B cell (primary cell): ENCODE results near the gene PI4KB. TPM values are rescaled to one million over a fixed set of nuclear protein-coding genes. Genes with fewer than 3 reads are reported as not detected.

ENCODE experiments used
- ATAC-seq: fragments of 200-7000 bp; cut with Tn5 transposase; one replicate; pipeline ENCODE4 v1.10.0; 2021; ENCODE audit warnings: low read depth, mild to moderate bottlenecking, moderate number of reproducible peaks, moderate library complexity
- CTCF ChIA-PET: fragments of 350-600 bp; sonication (Branson Sonifier 250); formaldehyde crosslinking; loops from one replicate; lab custom pipeline; 2021; ENCODE audit warnings: antibody characterized with exemption, inconsistent platforms; lab: Charles Lee
- POLR2A ChIA-PET: fragments of 350-600 bp; sonication (Branson Sonifier 250); formaldehyde crosslinking; loops from one replicate; lab custom pipeline; 2021; ENCODE audit warnings: antibody characterized with exemption; lab: Charles Lee
- DNase-seq: peaks from one replicate; pipeline ENCODE4 v3.0.0; 2013
- H2AFZ ChIP-seq: 2 replicates; pipeline ENCODE4 v1.6.1; 2012; ENCODE audit warnings: mild to moderate bottlenecking, low read depth, low read length; ENCODE audit not compliant: insufficient read depth, poor library complexity, severe bottlenecking
- H3K27ac ChIP-seq, 2 donors: 1 replicate in 1 of 2; 2 replicates in 1 of 2; pipeline ENCODE4 v1.5.1; 2012 to 2013; ENCODE audit warnings: low read length in 2 of 2, mild to moderate bottlenecking in 2 of 2, moderate library complexity in 1 of 2
- H3K27me3 ChIP-seq, 4 experiments: fragments of 200-600 bp in 1 of 4; sonication (generic) in 1 of 4; replicated peaks in 1 of 4; 1 replicate in 2 of 4; 2 replicates in 2 of 4; pipeline versions ENCODE4 v1.6.1 to v1.7.0; 2013 to 2016; ENCODE audit warnings: low read length in 3 of 4, mild to moderate bottlenecking in 2 of 4, mixed read lengths in 1 of 4, moderate library complexity in 1 of 4; ENCODE audit not compliant: insufficient read depth in 4 of 4, control insufficient read depth in 3 of 4; ENCODE audit errors: control extremely low read depth in 1 of 4
- H3K36me3 ChIP-seq, 2 experiments: replicated peaks in 1 of 2; 1 replicate in 1 of 2; 2 replicates in 1 of 2; pipeline versions ENCODE4 v1.6.1 to v1.7.1; 2013; ENCODE audit warnings: low read length in 1 of 2; ENCODE audit not compliant: insufficient read depth in 2 of 2, control insufficient read depth in 1 of 2; ENCODE audit errors: control extremely low read depth in 1 of 2, extremely low read depth in 1 of 2
- H3K4me1 ChIP-seq, 2 donors: fragments of 200-600 bp in 1 of 2; sonication (generic) in 1 of 2; 1 replicate in 1 of 2; 2 replicates in 1 of 2; pipeline versions ENCODE4 v1.5.1 to v1.6.1; 2013 to 2017; ENCODE audit warnings: low read length in 2 of 2; ENCODE audit not compliant: control insufficient read depth in 2 of 2, insufficient read depth in 2 of 2
- H3K4me2 ChIP-seq: replicated peaks from 2 replicates; pipeline ENCODE3; 2012; ENCODE audit warnings: mild to moderate bottlenecking, low read depth, low read length; ENCODE audit not compliant: poor library complexity, severe bottlenecking
- H3K4me3 ChIP-seq, 5 experiments: fragments of 200-600 bp in 1 of 5; sonication (generic) in 1 of 5; 1 replicate in 3 of 5; 2 replicates in 2 of 5; pipeline versions ENCODE4 v1.5.1 to v1.7.0; 2011 to 2016; ENCODE audit warnings: low read length in 4 of 5, mild to moderate bottlenecking in 4 of 5, low read depth in 2 of 5, control low read depth in 1 of 5, moderate library complexity in 1 of 5; ENCODE audit not compliant: insufficient read depth in 1 of 5; ENCODE audit errors: control extremely low read depth in 1 of 5, extremely low read depth in 1 of 5
- H3K79me2 ChIP-seq: fragments of 200-600 bp; sonication (generic); one replicate; pipeline ENCODE4 v1.6.0; 2016; ENCODE audit warnings: low read length; ENCODE audit not compliant: control insufficient read depth, insufficient read depth
- H3K9ac ChIP-seq: fragments of 200-600 bp; sonication (generic); 2 replicates; pipeline ENCODE4 v1.6.1; 2017; ENCODE audit warnings: mild to moderate bottlenecking, low read length, moderate library complexity
- H3K9me3 ChIP-seq, 3 donors: one replicate each; pipeline versions ENCODE4 v1.6.1 to v1.7.1; 2013; ENCODE audit warnings: low read length in 2 of 3; ENCODE audit not compliant: control insufficient read depth in 2 of 3, insufficient read depth in 1 of 3; ENCODE audit errors: control extremely low read depth in 1 of 3
- H4K20me1 ChIP-seq: 2 replicates; pipeline ENCODE4 v1.6.0; 2012; ENCODE audit warnings: mild to moderate bottlenecking, low read length; ENCODE audit not compliant: insufficient read depth, control insufficient read depth, poor library complexity, severe bottlenecking
- H3K27ac Mint-ChIP-seq: one replicate; pipeline ENCODE4 v1.8.0; 2021; ENCODE audit warnings: mixed read lengths
- H3K27me3 Mint-ChIP-seq: one replicate; pipeline ENCODE4 v1.8.0; 2021; ENCODE audit warnings: mixed read lengths
- H3K4me1 Mint-ChIP-seq: one replicate; pipeline ENCODE4 v1.8.0; 2021; ENCODE audit warnings: mixed read lengths
- H3K4me3 Mint-ChIP-seq: one replicate; pipeline ENCODE4 v1.8.0; 2021; ENCODE audit warnings: mixed read lengths
- H3K9me3 Mint-ChIP-seq: one replicate; pipeline ENCODE4 v1.8.0; 2022; ENCODE audit warnings: mixed read lengths; ENCODE audit not compliant: insufficient read depth
- EZH2 ChIP-seq: IDR thresholded peaks from 2 replicates; pipeline ENCODE4 v1.6.1; 2012; ENCODE audit warnings: borderline replicate concordance, low read depth, mild to moderate bottlenecking, moderate library complexity, low read length; ENCODE audit not compliant: insufficient read depth, poor library complexity, severe bottlenecking
- WGBS: methylation state at CpG from one replicate; pipeline ENCODE4 v1.1.5; 2013; ENCODE audit warnings: missing lambda C conversion rate; ENCODE audit not compliant: insufficient coverage; 5-methylcytosine and 5-hydroxymethylcytosine counted together
- intact Hi-C: fragments of 100-400 bp; cut with micrococcal nuclease; formaldehyde crosslinking; loops from one replicate; pipeline ENCODE4 v1.10.0; 2022
- polyA plus RNA-seq: library from polyadenylated mRNA; depleted of rRNA; stranded (reverse); fragments of >200 nt; gene quantifications from 2 replicates; pipeline ENCODE4 v1.2.3, GENCODE V29; 2012
- total RNA-seq, 2 donors: library from RNA; stranded (reverse); fragments of 120-200 nt in 1 of 2; gene quantifications; 1 replicate in 1 of 2; 2 replicates in 1 of 2; pipeline versions ENCODE4 v1.2.3 to v1.2.4, GENCODE V29; 2013 to 2022
- TF ChIP-seq, protein P1 (sequence below): fragments of 200-600 bp; IDR thresholded peaks from one replicate; pipeline ENCODE4 v1.8.0; 2022; ENCODE audit warnings: antibody characterized with exemption, mild to moderate bottlenecking

PI4KB gene
- total and polyA plus RNA-seq, 2 donors (not counting 1 experiment from before 2014, with no cell fraction given) = 110 to 138 TPM

DNA sequence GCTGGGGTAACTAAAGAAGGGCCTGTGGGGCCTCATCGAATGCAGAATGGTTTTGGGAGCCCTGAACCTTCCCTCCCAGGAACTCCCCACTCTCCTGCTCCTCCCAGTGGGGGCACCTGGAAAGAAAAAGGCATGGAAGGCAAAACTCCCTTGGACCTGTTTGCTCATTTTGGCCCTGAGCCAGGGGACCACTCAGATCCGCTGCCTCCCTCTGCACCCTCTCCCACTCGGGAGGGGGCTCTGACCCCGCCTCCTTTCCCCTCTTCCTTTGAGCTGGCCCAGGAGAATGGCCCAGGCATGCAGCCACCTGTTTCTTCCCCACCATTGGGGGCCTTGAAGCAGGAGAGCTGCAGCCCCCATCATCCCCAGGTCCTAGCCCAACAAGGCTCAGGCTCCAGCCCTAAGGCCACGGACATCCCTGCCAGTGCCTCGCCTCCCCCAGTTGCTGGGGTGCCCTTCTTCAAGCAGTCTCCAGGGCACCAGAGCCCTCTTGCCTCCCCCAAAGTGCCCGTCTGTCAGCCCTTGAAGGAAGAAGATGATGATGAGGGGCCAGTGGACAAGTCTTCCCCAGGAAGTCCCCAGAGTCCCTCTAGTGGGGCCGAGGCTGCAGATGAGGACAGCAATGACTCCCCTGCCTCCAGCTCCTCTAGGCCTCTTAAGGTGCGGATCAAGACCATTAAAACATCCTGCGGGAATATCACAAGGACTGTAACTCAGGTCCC lies 40.4 kb downstream of the PI4KB start:
- TF ChIP-seq, protein P1, sequence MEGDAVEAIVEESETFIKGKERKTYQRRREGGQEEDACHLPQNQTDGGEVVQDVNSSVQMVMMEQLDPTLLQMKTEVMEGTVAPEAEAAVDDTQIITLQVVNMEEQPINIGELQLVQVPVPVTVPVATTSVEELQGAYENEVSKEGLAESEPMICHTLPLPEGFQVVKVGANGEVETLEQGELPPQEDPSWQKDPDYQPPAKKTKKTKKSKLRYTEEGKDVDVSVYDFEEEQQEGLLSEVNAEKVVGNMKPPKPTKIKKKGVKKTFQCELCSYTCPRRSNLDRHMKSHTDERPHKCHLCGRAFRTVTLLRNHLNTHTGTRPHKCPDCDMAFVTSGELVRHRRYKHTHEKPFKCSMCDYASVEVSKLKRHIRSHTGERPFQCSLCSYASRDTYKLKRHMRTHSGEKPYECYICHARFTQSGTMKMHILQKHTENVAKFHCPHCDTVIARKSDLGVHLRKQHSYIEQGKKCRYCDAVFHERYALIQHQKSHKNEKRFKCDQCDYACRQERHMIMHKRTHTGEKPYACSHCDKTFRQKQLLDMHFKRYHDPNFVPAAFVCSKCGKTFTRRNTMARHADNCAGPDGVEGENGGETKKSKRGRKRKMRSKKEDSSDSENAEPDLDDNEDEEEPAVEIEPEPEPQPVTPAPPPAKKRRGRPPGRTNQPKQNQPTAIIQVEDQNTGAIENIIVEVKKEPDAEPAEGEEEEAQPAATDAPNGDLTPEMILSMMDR = no peak
- no peak for TF ChIP-seq EZH2
- POLR2A ChIA-PET = no interaction called here

More for the DNA sequence above, 40.4 kb downstream of the PI4KB start:
- no peaks in the 10 kb centered on the region for H3K9me3 Mint-ChIP-seq
- CTCF ChIA-PET = interaction anchor here (1.8 kb wide), 1 partner anchor 54 kb away, joined by 7 read pairs; no protein-coding TSS in a partner anchor
- 99% methylated on average over 10 of the region's 10 CpGs for WGBS
- Histone ChIP-seq H3K36me3 (peaks cover 1 to 60% of the 10 kb centered on the region in 2 experiments), H3K9ac (no peak overlapping the region), H3K4me3 (no peak overlapping the region), H2AFZ (no peak overlapping the region), H3K27ac (no peak overlapping the region), H3K27me3 (no peaks in the 10 kb centered on the region), H3K4me1 (peaks cover 11 to 16% of the 10 kb centered on the region in 2 donors), H3K4me2 (no peak overlapping the region), H3K9me3 (no peaks in the 10 kb centered on the region), H3K79me2 (peaks cover 70% of the 10 kb centered on the region), H4K20me1 (peaks cover 67% of the 10 kb centered on the region)
- no peak overlapping the region for H3K27ac Mint-ChIP-seq
- H3K4me1 Mint-ChIP-seq = peaks cover 35% of the 10 kb centered on the region
- H3K27me3 Mint-ChIP-seq = no peaks in the 10 kb centered on the region
- ATAC-seq (no peak), DNase-seq (no peak)
- intact Hi-C loops = no loop called here
- no peak overlapping the region for H3K4me3 Mint-ChIP-seq
